HG03378 (cell line): Measurements from ENCODE around the gene ICAM4.

ENCODE experiments used
- ATAC-seq: cut with Tn5 transposase; IDR thresholded peaks from one replicate; pipeline ENCODE4 v1.9.1; 2021; ENCODE audit warnings: mild to moderate bottlenecking, moderate library complexity; ENCODE audit not compliant: unreplicated experiment

ICAM4 gene

GRCh38 chr19:10317045-10317856 is 30.5 kb downstream of the ICAM4 start:
- ATAC-seq, result no peak

DNA sequence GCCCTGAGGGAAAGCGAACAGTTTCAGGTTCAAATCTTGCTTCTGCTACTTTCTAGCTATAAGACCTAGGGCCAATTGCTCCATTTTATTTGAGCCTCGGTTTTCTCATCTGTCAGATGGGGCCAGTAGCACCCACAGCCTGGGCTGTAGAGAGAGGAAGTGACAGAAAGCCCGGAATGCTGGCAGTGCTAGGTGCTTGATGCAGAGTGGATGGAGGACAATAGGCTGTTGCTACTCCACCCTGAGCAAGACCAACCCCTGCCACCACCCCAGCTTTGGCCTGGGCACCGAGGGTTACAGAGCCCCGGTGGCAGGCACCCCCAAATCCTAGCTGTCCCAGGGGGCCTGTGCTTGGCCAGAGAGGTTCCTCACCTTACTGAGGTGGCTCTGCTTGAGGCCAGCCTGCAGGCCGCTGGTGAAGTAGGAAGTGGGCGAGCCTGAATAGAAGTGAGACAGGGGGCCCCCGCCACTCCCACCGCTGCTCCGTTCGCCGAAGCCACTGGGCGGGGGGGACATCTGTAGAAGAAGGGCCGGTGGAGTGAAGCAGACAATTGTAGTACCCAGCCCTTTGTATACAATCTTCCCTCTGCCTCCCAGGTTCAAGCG is 31.2 kb downstream of the ICAM4 start:
- ATAC-seq, result no peak

- no peak for ATAC-seq
Observed at GRCh38 chr19:10318807-10319682, 32.3 kb downstream of the ICAM4 start.

DNA sequence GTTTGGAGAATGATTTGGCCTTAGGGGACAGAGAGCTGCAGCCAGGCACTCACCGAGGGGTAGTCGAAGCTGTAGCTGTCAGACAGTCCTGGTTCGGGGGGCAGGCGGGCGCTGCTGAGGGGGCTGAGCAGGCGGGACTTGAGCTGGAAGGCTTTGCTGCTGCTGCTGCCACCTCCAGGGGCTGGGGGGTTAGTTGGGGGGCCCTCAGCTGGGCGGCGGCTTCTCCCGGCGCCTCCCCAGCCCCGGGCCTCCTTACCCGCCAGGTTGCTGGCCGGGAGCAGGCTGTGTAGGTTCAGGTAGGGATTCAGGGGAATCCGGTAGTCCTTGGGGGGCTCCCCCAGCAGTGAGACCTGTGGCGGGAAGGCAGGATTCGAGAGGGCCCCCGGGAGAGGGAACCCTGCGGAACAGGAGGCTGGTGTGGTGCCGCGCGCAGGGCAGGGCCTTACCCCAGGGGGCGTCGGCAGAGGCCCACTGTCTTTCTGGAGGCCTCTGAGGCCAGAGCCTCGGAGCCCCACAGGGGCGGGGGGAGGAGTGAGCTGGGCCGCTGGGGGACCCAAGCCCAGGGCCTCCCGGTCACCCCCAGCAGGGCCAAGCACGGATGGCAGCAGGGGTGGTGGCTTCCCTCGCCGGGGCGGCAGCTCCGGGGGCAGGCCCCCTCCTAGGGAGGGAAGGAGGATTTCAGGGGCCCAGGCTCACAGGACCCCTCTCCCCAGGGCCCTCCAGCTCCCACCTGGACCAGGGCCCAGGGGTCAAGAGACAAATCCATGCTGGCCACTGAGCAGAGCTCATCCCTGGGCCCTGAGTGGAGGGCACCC is 34.1 kb downstream of the ICAM4 start:
- no peak for ATAC-seq

- ATAC-seq, result no peak
Observed at GRCh38 chr19:10321417-10321797, 34.7 kb downstream of the ICAM4 start.

DNA sequence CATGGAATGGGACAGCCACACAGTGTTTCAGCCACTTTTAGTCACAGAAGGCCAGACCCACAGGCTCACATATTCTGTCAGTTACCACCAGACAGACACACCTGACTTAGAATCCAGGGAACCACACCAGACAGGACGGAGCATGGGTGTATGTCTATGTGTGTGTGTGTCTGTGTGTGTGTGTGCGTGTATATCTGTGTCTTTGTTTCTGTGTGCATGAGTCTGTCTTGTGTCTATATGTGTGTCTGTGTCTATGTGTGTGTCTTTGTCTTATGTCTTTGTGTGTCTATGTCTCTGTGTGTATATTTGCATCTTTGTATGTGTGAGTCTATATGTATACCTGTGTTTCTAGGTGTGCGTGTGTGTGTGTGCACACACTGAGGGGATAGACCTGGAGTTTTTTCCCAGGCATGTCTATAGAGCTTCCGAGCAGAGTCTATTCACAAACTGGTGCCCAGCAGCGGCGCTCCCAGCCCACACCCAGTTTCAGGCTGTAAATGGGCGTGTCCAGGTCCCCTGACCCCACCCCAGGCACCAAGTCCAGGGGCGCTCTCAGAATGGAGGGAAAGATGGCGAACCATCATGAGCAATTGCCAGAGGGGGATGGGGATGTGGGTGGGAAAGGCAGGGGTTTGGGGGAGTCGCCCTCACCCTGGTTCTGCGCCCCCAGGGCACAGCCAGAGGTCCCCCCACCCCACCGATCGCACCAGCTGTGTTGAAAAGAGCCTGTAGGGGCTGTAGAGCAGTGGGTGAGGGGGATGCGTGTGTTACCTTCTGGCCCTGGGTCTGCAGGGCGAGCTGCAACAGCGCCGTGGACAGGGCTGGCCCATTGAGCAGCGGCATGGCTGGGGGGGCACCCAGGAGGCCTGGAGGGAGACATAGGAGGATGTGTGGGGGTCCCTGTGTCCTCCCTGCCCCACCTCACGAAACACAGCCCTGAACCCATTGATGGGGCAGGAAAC is 35.4 kb downstream of the ICAM4 start:
- no peak for ATAC-seq

- ATAC-seq, result no peak
Observed at GRCh38 chr19:10325732-10326131, 39.0 kb downstream of the ICAM4 start.

DNA sequence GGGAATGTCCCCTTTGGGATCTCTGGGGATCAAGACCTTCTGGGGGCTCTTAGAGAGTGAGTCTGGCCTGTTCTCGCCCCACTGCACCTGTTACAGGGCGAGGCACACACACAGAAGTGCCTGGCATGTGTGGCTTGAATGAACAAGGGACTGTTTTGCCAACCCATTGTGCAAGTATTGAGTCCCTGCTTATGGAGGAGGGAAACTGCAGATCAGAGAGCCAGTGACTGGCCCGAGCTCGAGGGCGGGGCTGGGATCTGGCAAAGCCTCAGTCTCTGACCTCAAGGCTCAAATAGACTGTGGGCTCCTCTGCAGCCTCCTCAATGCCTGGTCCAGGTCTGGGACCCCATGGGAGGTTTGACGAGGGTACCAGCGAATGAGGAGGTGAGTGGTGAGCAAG is 41.0 kb downstream of the ICAM4 start:
- no peak for ATAC-seq

DNA sequence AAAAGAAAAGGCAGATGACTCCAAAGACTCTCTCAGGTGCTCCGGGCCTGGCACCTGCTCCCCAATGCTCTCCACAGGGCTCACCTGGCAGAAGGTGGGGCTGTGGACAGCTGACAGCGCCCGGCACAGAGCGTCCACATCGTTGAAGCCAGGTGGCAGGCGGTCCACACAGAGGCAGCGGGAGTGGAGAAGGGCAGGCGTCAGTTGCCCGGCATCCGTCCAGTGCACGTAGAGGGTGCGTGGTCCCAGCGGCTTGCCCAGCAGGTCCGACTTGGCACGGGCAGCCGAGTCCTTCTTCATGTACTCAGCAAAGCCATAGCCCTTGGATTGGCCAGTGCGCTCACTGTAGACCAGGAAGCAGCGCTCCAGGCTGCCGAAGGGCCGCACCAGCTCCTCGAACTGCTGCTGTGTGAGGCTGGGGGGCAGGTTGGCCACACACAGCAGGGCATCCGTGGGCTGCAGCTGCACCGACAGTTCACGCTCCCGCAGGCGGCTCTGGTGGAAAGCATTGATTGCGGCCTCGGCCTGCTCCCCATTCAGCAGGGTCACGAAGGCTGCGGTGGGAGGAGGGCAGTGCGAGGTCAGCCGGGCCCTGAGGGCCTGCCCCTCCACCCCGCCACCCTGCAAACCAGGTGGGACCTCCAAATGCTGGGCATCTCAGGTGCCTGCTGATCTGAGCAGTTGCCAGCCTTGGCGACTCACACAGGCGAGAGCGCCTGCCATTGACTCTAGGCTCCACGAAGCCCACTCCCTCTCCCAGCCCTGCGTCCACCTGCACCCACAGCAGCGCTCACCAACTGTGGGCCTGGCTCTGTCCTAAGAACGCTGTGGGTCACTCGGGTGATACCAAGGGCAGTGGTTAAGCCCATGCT is 42.0 kb downstream of the ICAM4 start:
- ATAC-seq, result no peak

GRCh38 chr19:10329555-10329954 is 42.8 kb downstream of the ICAM4 start:
- ATAC-seq, result no peak

DNA sequence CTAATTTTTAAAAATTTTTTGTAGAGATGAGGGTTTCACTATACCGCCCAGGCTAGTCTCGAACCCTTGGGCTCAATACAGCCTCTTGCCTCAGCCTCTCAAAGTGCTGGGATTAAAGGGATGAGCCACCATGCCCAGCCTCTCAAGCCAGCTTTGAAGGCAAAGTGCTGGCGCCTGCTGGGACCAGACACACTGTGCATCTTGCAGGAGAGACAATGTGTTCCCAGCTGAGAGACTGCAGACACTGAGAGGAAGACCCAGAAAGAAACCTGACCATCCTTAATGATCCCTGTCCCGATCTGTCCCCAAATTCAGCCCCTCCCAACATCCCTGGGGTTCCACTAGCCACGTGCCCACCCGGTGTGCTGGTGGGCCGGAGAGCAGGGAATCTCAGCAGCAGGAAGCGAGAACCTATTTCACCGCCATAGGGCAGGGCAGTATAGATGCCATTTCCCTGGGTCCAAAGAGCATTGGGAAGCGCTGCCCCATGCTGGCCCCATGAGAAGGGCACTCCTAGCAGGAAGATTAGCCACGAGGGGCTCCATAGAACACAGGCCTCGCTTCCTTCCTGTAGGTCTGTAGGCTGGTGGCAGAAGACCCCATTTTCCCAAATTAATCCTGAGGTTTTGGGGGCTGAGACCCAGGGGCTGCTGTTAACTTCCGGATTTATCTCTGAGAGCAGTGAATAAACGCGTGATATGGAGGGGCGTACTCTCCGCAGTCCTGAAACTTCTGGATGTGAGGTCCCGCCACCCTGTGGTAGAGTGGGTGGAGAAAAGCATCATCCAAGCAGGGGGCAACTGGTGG is 45.6 kb downstream of the ICAM4 start:
- peak; percentile 13 for ATAC-seq

- peak; percentile 68 for ATAC-seq
Observed at GRCh38 chr19:10332965-10333757, 46.4 kb downstream of the ICAM4 start, which contains the start of gene RAVER1. Gene RAVER1 (minus strand): TSS chr19:10333529. CDS start chr19:10333507, 22 bp downstream.

GRCh38 chr19:10333758-10334587 is 47.2 kb downstream of the ICAM4 start:
- ATAC-seq, result no peak

DNA sequence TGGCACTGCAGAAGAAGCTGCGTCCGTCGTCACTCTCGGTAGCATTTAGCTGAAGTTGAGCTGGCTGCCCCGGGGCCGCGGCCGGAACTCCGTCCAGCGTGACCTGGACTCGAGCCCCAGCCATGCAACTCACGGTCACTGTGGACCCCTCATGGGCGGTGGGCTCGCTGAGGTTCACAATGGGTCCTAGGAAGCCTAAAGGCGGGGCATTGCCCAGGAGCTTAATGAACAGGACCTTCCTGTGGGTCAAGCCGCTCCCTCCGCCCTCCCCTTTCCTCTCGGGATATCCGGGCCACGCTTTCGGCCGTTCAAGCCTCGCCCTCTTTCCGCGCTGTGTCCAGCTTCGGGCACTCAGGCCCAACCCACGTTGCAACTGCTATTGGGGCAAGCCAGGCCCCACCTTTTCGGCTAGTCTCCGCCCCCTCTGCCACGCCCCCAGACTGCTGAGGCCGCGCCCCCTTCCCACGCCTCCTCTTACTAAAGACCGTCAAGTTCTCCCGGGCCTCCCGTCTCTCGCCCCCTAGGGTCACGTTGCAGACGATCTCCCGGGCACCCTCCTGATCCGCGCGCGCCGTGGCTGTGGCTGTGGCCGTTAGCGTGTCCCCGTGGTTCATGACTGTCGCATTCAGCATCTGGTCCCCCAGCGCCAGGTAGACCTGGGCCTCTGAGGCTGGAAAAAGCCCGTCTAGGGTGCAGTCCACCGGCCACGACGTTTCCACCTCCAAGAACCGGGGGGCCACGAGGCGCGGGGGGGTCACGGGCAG is 48.0 kb downstream of the ICAM4 start:
- ATAC-seq, result no peak

- ATAC-seq, result no peak
Observed at GRCh38 chr19:10335352-10335985, 48.7 kb downstream of the ICAM4 start.
